ENCODE results near the gene FBXO40. TPM values are rescaled to one million over a fixed set of nuclear protein-coding genes. Genes with fewer than 3 reads are reported as not detected.

Gene FBXO40
- total RNA-seq, 2 donors from 2014 or later: not detected

DNA sequence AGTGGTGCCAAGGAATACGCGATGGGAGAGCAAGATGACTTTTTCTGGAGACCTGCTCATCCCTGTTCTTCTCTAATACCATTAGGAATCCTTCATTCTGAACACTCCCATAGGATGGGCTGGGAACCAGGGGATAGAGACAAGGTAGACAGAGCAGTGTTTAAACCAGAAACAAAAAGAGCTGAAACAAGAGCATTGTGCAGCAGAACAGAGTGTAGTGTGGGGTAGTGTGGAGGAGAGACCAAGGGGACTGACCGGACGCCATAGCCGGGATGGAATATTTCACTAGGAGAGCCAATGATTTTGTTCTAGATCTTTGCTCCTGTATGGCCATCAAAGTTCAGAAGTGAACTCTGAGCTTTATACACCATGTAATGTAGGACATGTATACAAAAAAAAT lies 51.9 kb downstream of the FBXO40 start:
- Histone ChIP-seq H3K4me1 (no peaks in the 10 kb centered on the region), H3K4me3 (no peak overlapping the region), H3K27me3 (no peaks in the 10 kb centered on the region), H3K9me3 (no peaks in the 10 kb centered on the region), H3K36me3 (no peaks in the 10 kb centered on the region), H3K9ac (ENCODE audit: low read depth in 2 of 2, low read length in 2 of 2) (no peak overlapping the region), H3K27ac (no peak overlapping the region)
- TF ChIP-seq, protein P1, sequence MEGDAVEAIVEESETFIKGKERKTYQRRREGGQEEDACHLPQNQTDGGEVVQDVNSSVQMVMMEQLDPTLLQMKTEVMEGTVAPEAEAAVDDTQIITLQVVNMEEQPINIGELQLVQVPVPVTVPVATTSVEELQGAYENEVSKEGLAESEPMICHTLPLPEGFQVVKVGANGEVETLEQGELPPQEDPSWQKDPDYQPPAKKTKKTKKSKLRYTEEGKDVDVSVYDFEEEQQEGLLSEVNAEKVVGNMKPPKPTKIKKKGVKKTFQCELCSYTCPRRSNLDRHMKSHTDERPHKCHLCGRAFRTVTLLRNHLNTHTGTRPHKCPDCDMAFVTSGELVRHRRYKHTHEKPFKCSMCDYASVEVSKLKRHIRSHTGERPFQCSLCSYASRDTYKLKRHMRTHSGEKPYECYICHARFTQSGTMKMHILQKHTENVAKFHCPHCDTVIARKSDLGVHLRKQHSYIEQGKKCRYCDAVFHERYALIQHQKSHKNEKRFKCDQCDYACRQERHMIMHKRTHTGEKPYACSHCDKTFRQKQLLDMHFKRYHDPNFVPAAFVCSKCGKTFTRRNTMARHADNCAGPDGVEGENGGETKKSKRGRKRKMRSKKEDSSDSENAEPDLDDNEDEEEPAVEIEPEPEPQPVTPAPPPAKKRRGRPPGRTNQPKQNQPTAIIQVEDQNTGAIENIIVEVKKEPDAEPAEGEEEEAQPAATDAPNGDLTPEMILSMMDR (IDR thresholded peaks at IDR 0.05): no peak
- intact Hi-C loops (cut with DNase I): no loop called here
- DNase-seq: no peak

DNA sequence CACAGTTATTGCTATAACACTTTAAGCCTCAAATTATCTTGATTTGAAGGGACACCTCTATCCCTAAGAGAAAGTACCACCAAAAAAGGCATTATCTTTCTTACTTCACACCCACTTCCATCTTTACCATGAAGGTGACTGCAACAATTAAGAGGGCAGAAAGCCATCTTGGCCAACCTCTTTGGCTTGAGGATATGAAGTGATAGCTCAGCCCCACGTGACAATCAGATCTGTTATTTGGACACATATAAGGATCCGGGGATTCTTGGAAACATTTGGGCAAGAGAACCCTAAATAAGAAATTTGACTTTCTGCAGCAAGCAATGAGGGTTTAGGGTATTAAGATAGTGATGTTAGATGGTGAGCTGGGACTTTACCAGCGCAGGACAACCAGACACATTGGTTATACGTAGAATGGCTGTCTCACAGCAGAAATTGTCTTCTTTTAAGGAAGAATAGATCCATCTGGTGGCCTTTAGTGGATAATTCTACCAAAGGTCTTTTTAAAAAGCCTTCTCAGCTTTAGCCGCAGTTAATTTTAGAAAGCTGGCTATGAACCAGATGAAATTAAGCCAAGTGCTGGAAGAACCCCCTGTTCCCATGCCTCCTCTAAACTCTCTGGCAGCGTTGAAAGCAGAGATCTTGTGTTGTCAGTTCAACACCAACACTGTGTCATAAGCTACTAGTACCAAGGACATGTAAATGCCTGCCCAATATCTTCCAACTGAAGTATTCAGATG lies 55.2 kb downstream of the FBXO40 start:
- H3K9me3 ChIP-seq: no peaks in the 10 kb centered on the region
- no peak overlapping the region for H3K4me3 ChIP-seq
- no peaks in the 10 kb centered on the region for H3K4me1 ChIP-seq
- TF ChIP-seq, protein P1 (IDR thresholded peaks at IDR 0.05): no peak
- DNase-seq: no peak
- H3K36me3 ChIP-seq: no peaks in the 10 kb centered on the region
- H3K27me3 ChIP-seq: no peaks in the 10 kb centered on the region
- H3K27ac ChIP-seq: no peak overlapping the region
- no peak overlapping the region for H3K9ac ChIP-seq (ENCODE audit: low read depth in 2 of 2, low read length in 2 of 2)
- intact Hi-C loops (cut with DNase I): no loop called here

DNA sequence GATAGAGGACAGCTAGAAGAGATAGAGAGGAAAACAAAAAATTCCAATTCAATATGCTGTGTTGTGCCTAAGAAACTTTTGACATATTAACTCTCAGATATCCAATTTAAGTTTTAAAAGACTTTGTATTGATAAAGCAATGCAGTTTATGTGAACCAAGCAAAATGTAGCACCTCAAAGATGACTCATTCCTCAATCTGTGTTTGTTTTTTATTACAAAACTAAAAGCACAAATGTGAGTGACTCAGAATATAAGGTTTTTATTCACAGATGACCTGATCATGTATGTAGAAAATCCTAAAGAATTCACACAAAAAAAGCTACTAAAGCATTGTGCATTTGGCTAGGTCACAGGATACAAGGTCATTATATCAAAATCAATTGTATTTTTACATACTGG lies 56.5 kb downstream of the FBXO40 start:
- no peak overlapping the region for H3K4me3 ChIP-seq
- TF ChIP-seq, protein P1 (IDR thresholded peaks at IDR 0.05): no peak
- no peak for DNase-seq
- H3K27me3 ChIP-seq: no peaks in the 10 kb centered on the region
- H3K36me3 ChIP-seq: no peaks in the 10 kb centered on the region
- intact Hi-C loops (cut with DNase I): no loop called here
- H3K27ac ChIP-seq: no peak overlapping the region
- H3K9me3 ChIP-seq: no peaks in the 10 kb centered on the region
- no peak overlapping the region for H3K9ac ChIP-seq (ENCODE audit: low read depth in 2 of 2, low read length in 2 of 2)
- no peaks in the 10 kb centered on the region for H3K4me1 ChIP-seq

DNA sequence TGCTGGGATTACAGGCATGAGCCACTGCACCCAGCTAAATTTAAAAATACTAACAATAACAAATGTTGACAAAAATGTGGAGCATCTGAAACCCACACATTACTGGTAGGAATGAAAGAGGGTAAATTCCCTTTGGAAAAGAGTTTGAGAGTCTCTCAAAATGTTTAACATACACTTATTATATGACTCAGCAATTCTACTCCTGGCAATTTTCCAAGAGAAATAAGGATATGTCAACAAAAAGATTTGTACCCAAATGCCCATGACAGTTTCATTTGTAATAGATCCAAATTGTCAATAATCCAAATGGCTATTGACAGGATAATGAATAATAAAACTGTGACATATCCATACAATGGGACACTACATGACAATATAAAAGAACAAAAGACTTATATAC lies 58.5 kb downstream of the FBXO40 start:
- no peaks in the 10 kb centered on the region for H3K9me3 ChIP-seq
- no peak for DNase-seq
- H3K4me1 ChIP-seq: no peaks in the 10 kb centered on the region
- no peak overlapping the region for H3K27ac ChIP-seq
- no peaks in the 10 kb centered on the region for H3K36me3 ChIP-seq
- intact Hi-C loops (cut with DNase I): no loop called here
- H3K4me3 ChIP-seq: no peak overlapping the region
- H3K27me3 ChIP-seq: no peaks in the 10 kb centered on the region
- no peak overlapping the region for H3K9ac ChIP-seq (ENCODE audit: low read depth in 2 of 2, low read length in 2 of 2)
- TF ChIP-seq, protein P1 (IDR thresholded peaks at IDR 0.05): no peak

DNA sequence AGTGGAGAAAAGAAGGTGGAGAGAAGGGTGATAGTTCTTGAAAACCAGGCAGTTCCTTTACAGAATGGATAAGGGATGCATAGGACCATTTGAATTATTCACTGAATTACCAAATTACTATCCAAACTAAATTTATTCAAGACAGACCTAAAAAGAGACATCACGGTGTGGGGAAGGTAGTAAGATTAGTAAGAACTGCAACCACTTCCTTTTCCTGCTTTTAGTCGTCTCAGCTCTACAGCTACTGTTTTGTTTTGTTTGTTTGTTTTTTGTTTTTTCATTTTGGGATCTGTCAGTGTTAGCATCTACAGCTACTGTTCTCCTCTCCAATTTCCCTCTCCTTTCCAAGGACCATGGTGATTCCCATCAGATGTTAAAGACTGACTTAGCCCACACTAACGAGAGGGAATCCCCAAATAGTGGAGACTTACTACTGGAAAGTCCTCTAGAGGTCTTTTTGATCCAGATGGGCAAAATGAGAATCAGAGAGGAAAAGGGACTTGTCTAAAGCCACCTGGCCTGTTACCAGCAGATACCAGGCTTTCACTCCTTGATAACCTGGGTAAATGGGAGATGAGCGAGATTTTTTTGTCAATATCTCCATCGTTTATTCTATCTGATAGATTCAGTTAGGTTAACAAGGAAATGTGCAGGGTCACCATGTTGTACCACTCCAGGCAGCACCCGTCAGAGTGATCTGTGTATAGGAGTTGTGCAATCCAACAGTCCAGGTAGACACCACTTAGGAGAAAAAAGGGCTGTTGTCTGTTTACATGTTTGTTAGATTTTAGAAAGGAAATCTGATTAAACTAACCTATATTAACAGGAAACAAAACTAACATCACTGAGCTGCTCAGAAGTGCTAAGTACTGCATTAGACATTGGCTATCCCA lies 61.6 kb downstream of the FBXO40 start:
- TF ChIP-seq, protein P1 (IDR thresholded peaks at IDR 0.05): no peak
- H3K4me1 ChIP-seq: no peaks in the 10 kb centered on the region
- no peaks in the 10 kb centered on the region for H3K27me3 ChIP-seq

More for the DNA sequence above, 61.6 kb downstream of the FBXO40 start:
- Histone ChIP-seq H3K27ac (no peak overlapping the region), H3K36me3 (no peaks in the 10 kb centered on the region), H3K4me3 (no peak overlapping the region), H3K9ac (ENCODE audit: low read depth in 2 of 2, low read length in 2 of 2) (no peak overlapping the region), H3K9me3 (no peaks in the 10 kb centered on the region)
- DNase-seq: no peak
- intact Hi-C loops (cut with DNase I): no loop called here

Data from colonic mucosa (tissue), 4 donors.